GM21526 (cell line): ENCODE data around the gene SEPTIN12.

Source experiments
- ATAC-seq: cut with Tn5 transposase; IDR thresholded peaks from one replicate; pipeline ENCODE4 v1.9.1; 2021; ENCODE audit warnings: moderate library complexity; ENCODE audit not compliant: unreplicated experiment, low FRiP score

Gene SEPTIN12

GRCh38 chr16:4787627-4788482 is at the start of gene SEPTIN12:
SEPTIN12 (minus strand) TSS chr16:4788345; CDS start chr16:4787645, 700 bp downstream.
- no peak for ATAC-seq

DNA sequence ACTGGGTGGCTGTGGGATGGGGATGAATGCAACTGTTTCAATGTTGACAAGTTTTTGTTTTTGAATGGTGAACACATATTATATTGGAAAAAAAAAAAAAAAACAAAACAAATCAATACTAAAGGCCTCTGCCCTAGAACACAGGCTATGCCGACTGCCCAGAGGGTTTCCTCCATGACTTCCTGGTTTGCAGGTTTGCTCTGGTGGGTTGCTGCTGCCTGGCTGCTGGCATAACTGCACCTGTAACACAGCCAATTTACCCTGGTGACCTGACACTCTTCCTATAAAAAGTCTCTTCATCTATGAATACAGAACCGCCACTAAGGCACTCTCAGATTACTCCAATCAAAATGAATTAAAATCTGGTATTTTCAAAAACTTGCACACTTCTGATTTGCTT is 48.6 kb upstream of the SEPTIN12 start:
- ATAC-seq = no peak

- ATAC-seq = no peak
Observed at GRCh38 chr16:4833584-4833983, 45.4 kb upstream of the SEPTIN12 start.

- no peak for ATAC-seq
Observed at GRCh38 chr16:4832698-4833343, 44.7 kb upstream of the SEPTIN12 start.

DNA sequence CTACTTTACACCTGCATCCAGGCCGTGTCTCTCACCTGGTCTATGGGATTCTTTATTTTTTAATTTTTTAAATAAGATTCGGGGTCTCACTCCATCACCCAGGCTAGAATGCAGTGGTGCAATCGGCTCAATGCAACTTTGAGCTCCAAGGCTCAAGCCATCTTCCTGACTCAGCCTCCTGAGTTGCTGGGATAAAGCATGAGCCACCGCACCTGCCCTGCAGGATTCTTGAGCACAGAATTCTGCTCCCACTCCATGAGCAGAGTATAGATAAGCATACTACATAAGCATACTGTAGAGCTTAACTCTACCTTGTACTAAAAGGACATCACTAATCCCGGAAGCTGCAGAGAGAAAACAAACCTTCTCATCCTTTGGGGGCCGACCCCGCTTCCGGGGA is 43.5 kb upstream of the SEPTIN12 start:
- ATAC-seq = no peak

DNA sequence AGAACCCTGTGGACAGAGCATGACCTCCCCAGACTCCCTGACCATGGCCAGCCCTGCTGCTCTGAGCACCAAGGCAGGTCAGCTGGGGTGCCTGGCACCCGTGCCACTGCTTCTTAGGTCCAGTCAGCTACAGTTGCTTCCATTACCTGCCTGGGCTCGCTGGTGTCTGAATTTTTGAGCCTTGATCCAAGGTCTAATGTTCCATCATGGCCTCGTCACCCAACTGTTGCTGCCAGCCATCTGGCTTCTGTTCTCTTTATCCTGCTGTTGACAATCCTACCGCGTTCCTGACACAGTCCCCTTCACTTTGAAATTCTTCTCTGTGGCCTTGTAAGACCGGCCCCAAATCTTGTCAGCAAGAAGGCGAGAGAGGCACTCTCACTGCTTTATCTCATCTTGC is 42.3 kb upstream of the SEPTIN12 start:
- no peak for ATAC-seq

- no peak for ATAC-seq
Observed at GRCh38 chr16:4828567-4829321, 40.6 kb upstream of the SEPTIN12 start.

DNA sequence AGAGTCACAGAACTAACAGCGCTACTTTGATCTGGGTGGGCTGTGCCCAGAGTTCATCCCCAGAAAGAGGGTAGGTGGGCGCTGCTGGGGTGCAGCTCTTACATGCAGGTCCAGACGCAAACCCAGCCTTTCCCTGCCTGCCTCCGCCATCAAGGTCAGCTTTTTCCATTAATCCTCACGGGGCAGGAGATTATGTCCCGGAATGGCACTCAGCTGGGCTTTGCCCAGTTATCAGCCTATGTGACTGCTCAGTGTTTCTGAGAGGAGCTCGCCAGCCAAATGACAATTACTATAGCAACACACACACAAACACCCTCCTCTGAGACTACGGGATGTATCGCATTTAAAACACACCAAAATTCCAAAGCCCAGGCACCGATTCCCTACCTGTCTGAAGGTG is 38.8 kb upstream of the SEPTIN12 start:
- ATAC-seq = no peak

DNA sequence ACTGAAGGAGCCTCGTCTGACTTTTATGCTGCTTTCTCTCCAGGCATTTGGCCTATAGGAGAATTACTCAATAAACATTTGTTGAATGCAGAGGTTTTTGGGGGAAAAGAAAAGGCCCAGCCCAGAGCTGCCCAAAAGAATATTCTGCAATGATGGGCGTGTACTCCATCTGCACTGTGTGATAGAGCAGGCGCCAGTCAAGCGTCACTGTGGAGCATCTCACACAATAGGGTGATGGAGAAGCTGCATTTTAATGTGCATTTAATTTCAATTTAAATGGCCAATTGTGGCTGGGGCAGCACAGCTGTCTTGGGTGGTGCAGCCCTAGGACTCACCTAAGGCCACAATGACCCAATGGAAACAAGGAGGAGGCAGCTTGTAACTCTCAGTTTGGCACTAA is 38.4 kb upstream of the SEPTIN12 start:
- no peak for ATAC-seq

DNA sequence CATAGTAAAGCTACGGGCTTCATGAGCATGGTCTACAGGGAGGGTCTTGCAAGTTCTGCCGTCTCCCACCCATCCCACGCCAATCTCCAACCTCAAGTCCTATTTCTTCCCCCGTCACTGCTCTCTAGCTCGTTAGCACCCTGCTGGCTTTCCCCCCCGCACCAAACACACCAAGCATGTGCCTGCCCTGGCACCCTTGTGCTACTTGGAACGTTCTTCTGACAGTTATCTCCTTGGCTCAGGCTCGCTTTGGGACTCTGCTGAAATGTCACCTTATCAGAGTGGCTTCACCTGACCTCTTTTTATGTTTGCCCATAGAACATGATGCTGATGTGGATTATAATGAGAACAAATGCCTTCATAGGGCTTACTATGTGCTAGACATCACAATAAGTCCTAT is 37.1 kb upstream of the SEPTIN12 start:
- ATAC-seq = no peak

- no peak for ATAC-seq
Observed at GRCh38 chr16:4820652-4821051, 32.5 kb upstream of the SEPTIN12 start.

DNA sequence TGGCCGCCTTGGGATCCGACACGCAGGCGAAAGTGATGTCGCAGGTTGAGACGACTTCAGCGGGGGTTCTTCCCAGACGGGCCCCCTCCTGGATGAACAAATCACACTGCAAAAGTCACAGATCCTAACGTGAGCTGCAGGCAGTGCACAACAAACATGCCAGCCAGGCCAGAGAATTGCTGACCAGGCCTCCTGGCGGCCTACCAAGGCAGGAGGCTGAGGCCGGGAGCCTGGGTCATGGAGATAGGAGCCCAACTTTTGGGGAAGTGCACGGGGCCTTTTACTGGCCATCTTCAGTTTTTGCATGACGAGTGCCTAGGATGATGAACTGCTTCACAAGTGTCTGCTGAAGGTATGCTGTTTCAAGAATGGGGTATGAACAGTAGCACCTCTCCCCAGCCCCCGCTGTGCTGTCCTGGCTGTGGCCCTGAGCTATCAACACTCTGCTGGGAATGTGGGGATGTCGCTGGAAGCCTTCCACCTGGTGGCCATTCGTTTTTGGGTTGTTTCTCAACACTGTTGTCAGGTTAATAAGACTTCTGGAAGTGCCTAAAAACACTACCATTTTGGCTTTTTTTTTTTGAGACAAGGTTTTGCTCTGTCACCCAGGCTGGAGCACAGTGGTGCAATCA is 26.5 kb upstream of the SEPTIN12 start:
- no peak for ATAC-seq

DNA sequence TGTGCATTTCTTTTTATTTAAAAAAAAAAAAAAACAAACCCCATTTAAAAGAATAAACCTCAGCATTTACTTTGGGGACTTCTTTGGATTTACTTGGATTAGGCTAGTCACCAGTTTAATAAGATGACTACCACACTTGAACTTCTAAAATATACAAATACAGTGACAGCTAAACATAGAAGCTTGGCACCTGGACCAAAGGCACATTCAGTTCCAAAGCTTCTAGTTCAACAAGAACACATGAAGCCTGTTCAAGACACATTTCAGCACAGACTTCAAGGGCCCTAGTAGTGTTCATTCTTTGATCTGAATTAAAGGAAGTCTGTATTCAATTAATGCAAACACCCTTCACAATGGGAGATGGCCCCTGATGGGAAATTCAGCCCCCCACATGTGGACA is 25.9 kb upstream of the SEPTIN12 start:
- ATAC-seq = no peak

DNA sequence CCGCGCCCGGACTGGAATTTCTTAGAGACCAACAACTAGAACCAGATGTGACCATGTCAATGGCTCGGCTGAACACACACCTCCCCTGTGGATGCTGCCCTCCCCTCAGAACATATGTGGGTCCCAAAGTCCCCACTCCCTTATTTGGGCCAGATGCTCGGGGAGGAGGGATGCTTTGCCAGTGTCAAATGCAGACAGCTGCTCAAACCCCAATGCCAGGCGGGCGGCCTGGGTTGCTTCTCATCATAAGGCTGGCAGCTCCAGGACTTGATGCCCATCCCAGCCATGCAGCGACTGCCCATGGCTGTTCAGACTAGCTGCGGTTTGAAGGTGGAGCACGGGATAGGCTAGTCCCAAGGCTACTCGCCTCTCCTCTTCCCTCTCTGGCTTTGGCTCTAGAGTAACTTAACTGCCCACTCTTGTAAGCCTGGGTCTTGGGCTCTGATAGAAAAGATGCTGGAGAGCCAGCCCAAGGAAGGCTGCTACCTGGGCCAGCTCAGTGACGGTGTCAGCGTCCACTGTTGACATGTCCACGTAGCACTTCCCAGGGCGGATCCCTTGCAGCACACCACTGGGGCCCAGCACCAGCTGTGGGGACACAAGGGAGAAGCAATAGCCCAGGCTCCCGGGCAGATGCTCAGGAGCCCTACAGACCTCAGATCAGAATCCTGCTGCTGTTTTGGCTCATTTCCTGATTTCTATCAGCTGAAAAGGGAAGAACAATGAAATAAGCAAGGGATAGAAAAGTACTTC is 25.3 kb upstream of the SEPTIN12 start:
- no peak for ATAC-seq

- no peak for ATAC-seq
Observed at GRCh38 chr16:4811773-4812172, 23.6 kb upstream of the SEPTIN12 start.

DNA sequence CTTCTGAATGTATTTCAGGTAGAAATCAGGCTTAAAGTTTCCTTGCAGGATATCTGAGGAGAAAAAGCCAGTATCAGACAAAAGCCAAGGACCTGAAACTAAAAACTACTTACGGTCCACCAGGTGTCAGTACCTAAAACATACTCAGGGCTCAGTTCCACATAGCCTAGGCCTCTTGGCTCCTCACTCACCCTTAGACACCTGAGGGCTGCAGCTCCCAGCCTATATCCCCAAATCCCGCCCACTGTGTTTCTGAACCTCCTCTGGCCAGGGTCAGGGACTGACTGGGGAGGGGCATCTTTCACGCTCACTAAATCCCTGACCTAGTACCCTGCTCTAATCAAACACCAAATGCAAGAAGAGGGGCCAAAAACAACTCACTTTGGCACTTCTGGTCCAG is 23.1 kb upstream of the SEPTIN12 start:
- no peak for ATAC-seq

DNA sequence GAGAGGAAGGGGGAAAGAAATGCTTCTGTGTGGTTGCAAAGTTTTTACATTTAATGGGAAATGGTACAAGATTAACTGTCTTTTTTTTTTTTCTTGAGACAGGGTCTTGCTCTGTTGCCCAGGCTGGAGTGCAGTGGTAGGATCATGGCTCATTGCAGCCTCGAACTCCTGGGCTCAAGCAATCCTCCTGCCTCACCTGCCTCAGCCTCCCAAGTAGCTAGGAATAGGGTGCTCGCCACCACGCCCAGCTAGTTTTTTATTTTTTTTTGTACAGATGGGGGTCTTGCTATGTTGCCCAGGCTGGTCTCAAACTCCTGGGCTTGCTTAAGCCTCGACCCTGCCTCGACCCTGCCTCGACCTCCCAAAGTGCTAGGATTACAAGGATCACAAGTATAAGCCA is 18.1 kb upstream of the SEPTIN12 start:
- ATAC-seq = no peak

GRCh38 chr16:4805231-4805630 is 17.1 kb upstream of the SEPTIN12 start:
- ATAC-seq = no peak

GRCh38 chr16:4803898-4804762 is 16.0 kb upstream of the SEPTIN12 start:
- ATAC-seq = no peak
